HG03103 (cell line): ENCODE results near the gene RCN1.
"Not testable (repeated sequence)": the region's sequence is repeated elsewhere in the genome, so short reads cannot be mapped to it uniquely, and the experiment has no call there.

Experiments
- ATAC-seq: cut with Tn5 transposase; IDR thresholded peaks from one replicate; pipeline ENCODE4 v1.9.1; 2021; ENCODE audit warnings: low read depth; ENCODE audit not compliant: unreplicated experiment

The RCN1 gene

DNA sequence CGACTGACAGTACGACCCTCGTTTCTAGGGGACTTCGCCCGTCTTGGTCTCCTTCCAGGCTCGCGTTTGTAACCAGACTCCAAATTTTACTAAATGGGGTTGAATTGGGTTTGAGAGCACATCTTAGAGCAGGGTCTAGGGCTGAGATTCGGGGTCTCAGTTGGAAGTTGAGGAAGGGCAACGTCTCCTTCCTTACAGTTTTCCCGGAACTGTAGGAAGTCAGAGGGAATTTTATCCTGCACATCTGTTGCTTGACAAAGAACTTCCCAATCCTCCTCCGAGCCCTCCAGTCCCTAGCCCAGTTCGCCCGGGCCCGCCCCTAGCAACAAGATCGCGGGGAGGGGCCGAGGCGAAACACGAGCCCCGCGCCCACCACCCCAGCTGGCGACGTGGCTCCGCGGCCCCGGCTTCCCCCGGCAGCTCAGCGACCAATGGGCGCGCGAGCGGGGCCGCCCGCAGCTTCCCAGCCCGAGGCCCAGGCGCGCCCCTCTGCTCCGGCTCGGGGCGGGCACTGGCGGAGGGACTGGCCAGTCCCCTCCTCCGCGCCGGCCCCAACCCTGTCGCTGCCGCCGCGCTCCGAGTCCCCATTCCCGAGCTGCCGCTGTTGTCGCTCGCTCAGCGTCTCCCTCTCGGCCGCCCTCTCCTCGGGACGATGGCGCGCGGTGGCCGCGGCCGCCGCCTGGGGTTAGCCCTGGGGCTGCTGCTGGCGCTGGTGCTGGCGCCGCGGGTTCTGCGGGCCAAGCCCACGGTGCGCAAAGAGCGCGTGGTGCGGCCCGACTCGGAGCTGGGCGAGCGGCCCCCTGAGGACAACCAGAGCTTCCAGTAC, at the start of gene RCN1:
RCN1 (plus strand) TSS at position 530 of the 826 bp plus-strand sequence; CDS start at position 653, 123 bp downstream.
- ATAC-seq: peak; percentile 39

DNA sequence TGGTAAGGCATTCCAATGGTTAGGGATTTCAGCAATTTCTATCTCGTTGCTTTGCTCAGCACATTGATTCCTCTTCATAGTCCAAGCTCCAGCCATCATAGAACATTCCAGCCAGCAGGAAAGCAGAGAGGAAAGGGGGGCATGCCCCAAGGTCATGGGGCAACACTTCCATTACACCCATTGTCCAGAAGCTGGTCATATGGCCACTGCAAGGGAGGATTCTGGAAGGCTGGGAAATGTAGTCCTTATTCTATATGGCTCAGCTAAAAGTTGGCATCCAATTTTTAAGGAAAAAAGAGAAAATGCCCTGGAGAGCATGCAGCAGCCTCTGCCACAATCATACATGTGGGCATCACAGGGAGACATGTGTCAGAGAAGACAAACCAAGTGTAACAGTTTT, 47.1 kb upstream of the RCN1 start:
- no peak for ATAC-seq

DNA sequence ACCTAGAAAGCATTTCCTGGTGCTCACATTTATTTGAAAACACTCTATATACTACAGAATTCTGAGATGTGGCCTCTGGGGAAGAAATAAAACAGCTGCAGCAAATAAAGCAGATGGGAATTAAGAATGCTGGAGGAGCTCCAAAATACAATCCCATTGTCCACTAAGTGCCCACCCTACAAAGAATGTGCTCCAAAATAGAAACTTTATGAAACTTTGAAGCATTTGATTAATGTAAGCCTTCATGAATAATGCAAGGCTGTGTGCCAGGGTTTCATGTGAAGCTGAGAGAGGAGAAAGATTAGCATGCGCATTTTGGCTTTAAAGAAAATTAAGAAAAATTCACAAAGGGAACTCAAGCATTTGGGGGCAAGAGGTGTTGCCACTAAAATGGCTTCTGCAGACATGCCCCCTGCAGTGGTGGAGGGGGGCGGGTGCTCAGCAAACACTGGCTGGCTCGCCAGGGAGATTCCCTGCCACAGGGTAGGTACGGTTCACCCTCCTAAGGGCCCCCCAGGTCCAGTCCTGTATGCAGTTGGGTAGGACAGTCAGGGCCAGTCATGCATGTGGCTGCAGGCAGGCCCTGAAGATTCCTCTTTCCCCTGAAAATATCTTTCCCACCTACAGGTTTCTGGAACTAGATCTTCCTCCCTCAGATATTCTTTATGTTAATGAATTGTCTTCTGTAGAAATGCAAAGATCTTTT, 46.6 kb upstream of the RCN1 start:
- ATAC-seq: no peak

DNA sequence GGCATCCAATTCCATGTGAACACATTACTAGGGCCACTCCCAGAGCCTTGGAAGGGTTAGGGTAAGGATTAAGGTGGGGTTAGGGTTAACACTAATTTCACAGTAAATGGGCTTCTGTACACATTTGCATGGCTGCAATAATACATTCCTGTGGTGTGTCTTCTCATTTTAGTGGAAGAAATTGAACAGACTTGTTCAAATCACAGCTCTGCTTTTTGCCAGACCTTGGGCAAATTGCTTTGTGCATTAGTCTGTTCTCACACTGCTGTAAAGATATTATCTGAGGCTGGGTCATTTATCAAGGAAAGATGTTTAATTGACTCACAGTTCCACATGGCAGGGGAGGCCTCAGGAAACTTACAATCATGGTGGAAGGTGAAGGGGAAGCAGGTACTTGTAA, 45.4 kb upstream of the RCN1 start:
- no peak for ATAC-seq

DNA sequence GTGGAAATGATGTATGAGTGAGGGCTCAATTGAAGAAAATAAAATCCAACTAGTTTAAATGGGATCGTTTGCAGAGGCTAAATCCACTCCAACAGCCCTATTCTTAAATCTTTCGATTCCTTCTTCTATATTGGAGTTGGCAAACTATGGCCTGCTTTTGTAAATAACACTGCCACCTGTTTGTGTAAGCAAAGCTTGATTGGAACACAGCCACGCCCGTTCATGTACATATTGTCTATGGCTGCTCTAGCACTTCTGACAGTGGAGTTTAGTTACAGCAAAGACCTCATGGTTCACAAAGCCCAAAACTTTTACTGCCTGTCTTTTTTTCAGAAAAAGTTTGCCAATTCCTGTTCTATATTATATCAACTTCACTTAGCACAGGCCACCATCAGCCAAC, 40.6 kb upstream of the RCN1 start:
- ATAC-seq: no peak

DNA sequence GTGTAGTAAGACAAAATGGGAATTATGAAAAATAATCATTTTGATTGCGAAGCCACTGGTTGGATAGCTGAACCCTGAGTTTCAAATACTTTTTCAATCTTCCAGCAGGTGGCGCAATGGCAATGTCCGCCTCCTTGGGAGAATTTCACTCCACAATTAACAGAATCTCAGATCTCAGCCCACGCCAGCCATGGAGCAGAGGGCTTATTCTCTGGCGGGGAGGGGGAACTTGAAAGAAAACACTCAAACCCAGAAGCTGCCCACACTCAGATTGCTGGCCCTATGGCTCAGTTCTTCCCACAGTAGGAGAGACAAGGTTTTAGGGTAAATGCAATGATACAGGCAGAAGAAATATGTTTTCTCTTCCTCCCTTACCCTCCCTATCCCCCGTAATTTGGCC, 38.7 kb upstream of the RCN1 start:
- peak; percentile 47 for ATAC-seq

DNA sequence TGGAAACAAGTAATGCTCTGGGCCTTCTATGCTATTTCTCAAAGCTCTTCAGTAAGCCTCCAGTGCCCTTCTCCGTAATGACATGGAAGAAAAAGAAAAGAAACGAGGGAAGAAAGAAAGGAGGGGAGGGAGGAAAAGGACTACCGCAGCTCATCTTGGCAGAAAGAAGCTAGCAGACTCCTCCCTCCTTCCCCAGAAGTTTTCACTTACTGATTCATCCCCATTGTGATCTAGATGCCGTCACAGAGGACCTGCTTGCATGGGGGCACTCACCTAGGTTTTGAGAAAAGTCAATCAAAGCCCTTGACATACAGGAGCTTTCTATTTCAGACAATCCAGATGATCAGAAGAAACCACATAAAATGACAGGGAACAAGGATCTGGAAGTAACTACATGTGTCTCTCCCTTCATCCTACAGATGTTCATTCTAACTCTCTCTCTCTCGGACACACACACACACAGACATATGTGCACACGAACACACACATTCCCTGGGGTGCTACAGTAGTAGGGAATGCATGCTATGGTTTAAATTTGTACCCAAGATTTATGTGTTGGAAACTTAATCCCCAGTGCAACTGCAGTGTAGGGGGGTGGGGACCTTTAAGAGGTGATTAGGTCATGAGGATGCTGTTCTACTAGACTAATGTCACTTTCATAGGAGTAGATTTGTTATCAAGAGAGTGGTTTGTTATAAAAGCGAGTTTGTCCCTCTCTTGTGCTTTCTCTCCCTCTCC, 37.6 kb upstream of the RCN1 start:
- no peak for ATAC-seq

DNA sequence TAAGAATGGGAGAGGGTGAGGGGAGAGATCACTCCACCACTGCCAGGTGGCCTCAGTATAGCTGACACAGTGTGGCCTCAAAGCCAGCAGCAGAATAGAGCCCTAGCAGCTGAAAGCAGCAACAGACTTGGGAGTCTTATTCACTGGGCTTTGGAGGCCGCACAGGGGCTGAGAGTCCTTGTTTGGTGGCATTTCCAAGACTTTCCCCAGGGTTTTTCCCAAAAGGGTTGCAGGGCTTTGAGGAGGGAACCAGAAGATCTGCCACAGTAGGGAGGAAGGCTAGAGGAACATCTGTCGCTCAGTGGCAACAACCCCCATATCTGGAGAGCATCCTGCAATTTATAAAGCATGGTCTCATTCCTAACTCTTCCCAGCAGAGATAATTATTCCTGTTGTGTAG, 35.0 kb upstream of the RCN1 start:
- no peak for ATAC-seq

DNA sequence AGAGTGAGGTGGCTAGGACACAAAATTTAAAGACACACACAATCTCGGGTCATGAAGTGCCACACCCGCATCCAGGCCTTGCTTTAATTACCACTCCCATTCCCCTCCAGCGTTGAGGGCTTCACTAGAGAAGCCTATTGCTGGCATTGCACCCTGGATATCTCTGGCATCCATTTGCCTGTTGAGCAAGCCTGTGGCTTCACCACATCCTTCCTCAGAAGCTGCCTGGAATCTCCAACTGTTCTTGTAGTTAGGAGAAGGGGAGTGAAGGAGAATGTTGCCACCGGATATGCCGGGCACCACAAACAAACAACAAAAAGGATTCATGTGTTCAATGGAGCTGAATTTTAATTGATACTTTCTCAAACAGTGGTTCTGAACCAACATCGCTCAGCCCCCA, 34.4 kb upstream of the RCN1 start:
- ATAC-seq: no peak

DNA sequence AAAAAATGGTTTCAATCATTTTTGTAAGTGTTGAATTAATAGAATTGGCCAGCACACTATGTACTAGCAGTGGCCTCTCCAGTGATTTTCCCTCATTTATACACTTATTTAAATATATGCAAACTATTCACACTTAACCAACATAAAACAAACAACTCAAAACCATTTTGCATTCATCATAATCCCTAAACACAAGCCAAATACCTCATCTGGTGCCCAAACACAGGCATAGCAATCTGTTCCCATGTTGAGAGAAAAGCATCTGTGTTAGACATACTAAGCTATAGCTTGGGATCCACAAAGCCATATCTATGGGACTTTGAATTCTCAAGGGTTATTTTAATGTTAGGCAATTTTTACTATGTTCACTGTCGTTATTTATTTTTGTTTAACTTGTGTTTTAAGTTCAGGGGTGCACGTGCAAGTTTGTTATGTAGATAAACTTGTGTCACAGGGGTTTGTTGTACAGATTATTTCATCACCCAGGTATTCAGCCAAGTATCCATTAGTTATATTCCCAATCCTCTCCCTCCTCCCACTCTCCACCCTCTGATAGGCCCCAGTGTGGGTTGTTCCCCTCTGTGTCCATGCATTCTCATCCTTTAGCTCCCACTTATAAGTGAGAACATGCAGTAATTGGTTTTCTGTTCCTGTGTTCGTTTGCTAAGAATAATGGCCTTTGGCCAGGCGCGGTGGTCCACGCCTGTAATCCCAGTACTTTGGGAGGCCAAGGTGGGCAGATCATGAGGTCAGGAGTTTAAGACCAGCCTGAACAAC, 31.0 kb upstream of the RCN1 start:
- no peak for ATAC-seq

DNA sequence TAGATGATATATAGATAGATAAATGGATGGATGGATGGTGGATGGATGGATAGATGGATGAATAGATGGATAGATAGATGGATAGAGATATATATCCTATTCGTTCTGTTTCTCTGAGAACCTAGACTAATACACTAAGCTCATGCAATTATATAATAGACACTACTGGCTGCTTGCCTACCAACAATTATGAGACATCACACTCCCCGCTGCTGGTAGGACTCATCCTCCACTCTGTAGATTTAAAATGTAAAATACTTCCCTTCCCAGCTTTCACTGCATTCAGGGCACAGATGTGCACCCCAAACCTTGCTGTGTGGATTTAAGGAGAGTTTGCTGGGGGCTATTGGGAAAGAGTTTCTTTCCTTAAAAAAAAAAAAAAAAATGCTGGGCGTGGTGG, 28.3 kb upstream of the RCN1 start:
- no peak for ATAC-seq

DNA sequence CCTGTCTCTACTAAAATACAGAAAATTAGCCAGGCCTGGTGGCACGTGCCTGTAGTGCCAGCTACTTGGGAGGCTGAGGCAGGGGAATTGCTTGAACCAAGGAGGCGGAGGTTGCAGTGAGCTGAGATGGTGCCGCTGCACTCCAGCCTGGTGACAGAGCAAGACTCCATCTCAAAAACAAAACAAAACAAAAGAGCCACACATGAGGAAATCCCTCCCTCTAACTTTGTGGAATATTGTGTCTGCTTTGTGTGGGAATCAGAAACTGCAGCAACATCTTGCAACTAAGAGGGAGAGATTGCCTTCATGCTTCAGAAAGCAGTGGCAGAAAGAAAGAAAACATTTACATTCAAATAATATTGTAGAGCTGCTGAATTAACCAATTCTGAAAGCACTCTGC, 27.8 kb upstream of the RCN1 start:
- not testable (repeated sequence) for ATAC-seq

DNA sequence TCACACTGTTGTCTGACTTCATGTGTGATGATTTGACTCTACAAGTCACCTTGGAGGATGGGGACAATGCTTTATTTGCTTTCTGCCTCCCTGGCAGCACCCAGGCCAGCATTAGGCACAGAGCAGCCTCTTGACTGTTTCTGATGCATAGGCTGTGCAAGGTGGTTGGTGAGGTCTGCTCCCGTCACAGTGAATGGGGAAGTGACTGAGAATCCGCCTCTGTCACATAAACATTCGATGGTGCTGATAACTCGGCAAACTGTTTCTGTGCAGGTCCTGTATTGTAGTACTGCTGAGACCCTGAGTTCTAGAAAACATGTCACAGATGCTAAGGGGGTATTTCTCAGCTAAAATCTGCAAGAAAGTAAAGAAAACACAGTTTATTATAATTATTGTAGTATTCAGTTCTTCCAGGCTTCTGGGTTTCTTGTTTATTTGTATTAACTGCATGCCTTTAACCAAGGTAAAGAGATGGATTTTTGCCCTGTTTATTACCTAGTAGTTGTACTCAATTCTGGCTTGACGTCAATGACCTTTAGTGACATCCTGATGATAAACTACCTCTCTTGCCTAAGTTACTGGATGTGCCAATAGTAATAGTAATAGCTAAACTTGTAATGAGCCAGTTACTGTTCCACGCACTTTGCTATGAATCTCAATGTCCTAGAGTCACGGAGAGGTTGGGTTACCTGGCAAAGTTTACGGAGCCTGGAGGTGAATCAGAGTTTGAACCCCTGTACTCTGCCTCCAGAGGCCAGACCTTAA, 24.8 kb upstream of the RCN1 start:
- no peak for ATAC-seq

DNA sequence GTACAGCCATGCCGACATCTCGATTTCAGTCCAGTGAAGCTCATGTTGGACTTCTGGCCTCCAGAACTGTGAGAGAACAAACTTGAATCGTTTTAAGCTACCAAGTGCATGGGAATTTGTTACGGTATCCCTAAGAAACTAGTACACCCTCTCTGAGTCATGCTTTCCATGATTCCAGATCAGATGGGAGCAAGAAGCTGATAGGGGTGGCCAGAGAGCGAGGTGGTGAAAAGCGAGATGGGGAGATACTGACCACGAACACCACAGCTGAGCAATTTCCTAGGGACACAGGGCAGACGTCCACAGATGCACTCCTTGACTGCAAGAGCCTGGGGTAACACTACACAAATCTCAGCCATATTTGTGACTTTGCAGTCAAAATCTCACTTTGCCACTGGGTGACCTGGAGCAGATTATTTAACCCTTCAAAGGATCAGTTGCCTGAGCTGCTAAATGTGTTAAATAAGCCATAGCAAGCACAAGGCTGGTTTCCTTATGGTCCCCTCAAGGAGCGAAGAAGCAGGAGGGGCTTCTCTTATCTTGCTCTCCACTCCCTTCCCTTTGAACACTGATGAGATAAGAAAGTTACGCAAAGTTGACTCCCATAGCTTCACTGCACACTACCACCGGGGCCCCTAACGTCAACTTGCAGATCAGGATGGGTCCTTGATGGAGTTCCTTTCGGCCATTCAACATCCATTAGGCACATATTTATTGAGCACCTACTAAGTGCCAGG, 22.6 kb upstream of the RCN1 start:
- ATAC-seq: no peak

DNA sequence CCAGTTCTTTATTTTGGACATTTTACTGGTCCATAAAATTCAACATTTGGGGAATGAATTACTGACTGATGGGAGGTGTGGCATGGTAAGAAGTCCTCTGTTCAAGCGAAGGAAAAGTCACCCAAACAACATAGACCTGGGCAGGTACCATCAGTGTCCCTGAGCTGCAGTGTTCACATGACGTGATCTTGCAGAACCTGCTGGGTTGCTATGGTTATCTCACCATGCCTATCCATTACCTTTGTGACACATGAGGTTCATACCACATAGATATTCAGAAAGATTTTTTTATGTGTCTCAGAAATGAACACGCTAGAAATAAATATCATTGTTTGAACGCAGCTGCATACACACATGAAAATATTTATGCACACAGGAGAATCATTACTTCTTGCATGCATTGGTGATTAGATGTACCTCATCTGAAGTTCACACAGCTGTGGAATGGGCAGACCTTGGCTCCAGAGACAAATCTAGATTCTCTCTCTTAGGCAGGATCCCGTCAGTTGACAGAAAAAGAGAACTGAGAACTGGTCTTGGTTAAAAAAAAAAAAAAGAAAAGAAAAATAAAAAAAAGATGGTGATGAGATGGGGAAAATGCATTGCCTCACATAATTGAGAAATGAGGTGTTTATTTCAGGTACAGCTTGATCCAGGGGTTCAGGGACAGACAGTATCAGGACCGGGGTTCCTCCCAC, 21.4 kb upstream of the RCN1 start:
- peak; percentile 72 for ATAC-seq

DNA sequence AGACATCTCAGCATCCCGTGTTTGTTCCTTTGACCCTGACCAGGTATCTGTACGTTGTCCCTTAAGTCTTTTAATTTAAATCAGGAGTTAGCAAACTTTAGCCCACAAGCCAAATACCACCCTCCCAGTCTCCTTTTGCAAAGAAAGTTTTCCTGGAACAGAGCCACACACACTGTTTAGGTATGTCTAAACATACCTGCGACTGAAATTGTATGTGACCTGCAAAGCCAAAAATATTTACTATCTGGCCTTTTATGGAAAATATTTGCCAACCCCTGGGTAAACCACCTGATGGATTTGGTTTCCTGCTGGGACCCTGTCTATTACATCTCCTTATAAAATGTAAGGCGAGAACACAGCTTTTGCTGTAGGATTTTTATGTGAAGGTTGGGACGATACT, 20.2 kb upstream of the RCN1 start:
- no peak for ATAC-seq

DNA sequence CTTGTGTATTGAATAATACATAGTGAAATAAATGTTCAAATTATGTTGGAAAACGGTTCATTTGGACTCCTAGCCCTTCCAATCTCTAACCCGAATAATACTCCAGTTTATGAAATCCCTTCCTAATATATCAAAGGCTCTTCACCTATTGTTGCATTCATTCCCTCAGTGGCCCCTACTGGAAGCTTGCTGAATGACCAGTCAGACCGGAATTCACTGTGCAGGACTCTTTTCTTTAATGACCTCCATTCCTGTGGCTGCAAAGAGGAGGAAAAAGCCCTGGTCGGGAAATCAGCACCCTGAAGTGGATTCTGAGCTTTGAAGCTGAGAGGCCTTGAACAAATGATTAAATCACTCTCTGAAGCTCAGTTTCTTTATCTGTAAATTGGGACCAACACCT, 19.1 kb upstream of the RCN1 start:
- ATAC-seq: no peak

DNA sequence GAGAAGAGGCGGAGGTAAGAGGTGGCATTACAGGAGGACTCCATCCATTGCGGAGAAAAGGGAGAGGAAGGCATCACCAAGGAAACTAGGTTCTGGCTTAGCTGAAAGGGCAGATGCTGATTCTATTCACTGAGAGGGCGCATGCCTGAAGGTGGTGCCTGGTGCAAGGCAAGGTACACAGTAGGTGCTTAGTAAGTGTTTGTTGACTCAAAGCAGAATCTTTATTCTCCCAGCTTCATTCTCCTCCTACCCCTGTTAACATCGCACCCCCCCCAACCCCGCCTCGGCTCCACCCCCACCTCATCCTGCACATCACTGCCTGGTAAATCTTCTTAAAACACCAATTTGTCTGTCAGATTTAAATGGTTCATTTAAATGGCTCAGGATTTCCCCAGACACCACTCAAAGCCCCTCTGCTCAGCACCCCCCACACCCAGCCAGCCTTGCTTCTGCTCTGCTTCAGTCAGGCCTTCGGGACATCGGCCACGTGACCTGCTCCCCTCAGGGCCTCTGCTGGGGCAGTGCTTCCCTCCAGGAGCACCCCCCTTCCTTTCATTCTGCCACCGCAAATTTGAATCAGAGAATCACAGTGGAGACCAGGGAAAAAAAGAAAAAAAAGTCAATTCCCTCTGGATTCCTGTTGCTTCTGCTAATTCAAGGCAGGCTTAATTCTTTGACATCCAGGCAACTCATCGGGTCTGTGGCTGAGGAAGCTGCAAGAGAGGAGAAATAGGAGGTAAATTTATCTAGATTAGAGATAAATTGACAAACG, 17.8 kb upstream of the RCN1 start:
- no peak for ATAC-seq
